HG03139 (cell line): ENCODE data around the gene UBE2G2.

ENCODE experiments used
- ATAC-seq: cut with Tn5 transposase; IDR thresholded peaks from one replicate; pipeline ENCODE4 v1.9.1; 2021; ENCODE audit not compliant: unreplicated experiment

The UBE2G2 gene

DNA sequence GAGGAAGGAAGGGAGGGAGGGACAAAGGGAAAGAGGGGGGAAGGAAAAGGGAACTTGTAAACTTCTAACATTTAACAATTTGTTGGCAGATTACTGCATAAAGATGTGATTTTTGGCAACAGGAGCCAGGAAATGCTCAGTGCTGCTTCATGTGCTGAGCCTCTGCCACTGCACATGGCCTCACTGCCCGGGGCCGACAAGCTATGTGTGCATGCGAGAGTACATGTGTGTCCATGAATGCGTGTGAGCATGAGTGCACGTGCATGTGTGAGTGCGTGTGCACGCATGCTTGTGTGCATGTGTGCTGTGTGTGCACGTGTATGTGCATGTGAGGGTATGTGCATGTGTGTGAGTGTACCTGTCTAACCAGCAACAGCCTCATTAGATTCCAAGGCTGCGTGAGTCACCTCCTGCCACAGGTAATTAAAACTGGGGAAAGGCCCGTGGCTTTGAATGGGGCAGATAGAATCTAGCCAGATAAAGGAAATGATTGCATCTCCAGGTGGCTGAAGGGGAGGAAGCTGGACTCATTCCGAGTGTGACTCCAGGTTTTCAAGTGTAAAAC, 48.9 kb downstream of the UBE2G2 start:
- no peak for ATAC-seq

- ATAC-seq = no peak
Measured at GRCh38 chr21:44751799-44752636, 49.6 kb downstream of the UBE2G2 start.

GRCh38 chr21:44751186-44751798, 50.3 kb downstream of the UBE2G2 start:
- no peak for ATAC-seq

- ATAC-seq = no peak
Measured at GRCh38 chr21:44750675-44751025, 51.0 kb downstream of the UBE2G2 start.

GRCh38 chr21:44749759-44750674, 51.6 kb downstream of the UBE2G2 start:
- no peak for ATAC-seq

DNA sequence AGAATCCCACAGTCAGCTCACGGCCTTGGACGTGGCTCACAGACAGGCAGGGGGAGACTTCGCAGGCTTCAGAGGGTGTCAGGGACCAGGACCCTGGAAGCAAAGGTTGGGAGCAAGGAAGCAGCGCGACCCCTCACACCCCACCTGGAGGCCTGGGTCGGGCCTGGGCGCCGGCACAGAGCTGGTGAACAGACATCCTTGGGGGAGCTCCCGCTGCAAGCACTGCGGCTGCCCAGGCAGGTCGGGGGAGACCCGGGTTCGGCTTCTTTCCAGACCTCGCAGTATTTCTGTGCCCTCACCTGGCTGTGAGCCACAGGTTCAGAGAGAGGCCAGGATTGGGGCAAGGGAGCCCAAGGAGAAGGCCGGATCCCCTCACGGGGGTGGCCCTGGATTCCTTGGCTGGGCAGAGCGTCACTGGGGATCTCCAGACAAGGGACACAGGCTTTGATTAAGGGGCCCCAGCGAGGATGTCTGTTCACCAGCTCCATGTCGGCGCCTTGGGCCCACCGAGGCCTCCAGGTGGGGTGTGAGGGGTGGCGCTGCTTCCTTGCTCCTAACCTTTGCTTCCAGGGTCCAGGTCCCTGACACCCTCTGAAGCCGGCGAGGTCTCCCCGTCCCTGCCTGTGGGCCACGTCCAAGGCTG, 52.4 kb downstream of the UBE2G2 start:
- ATAC-seq = no peak

- no peak for ATAC-seq
Measured at GRCh38 chr21:44748621-44749020, 53.0 kb downstream of the UBE2G2 start.

- ATAC-seq = no peak
Measured at GRCh38 chr21:44742418-44743153, 59.0 kb downstream of the UBE2G2 start.

GRCh38 chr21:44741921-44742320, 59.7 kb downstream of the UBE2G2 start:
- no peak for ATAC-seq

GRCh38 chr21:44740742-44741141, 60.9 kb downstream of the UBE2G2 start:
- ATAC-seq = no peak

DNA sequence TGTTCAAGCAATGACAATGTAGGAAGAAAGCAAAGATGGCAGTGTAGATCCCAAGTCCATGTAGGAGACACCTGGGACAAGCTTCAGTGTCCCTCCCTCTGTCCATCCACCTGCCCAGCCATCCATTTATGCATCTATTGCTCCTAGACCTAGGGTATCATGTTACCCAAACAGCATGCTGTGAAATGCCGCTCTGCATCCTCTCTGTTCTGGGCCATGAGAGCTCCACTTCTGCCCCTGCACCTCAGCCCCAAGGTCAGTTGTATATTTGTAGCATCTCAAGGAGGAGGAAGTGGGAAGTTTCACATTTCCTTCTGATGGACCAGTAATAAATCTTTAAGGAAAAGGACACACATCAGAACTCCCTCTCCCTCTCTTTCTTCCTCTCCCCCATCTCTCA, 62.3 kb downstream of the UBE2G2 start:
- no peak for ATAC-seq

DNA sequence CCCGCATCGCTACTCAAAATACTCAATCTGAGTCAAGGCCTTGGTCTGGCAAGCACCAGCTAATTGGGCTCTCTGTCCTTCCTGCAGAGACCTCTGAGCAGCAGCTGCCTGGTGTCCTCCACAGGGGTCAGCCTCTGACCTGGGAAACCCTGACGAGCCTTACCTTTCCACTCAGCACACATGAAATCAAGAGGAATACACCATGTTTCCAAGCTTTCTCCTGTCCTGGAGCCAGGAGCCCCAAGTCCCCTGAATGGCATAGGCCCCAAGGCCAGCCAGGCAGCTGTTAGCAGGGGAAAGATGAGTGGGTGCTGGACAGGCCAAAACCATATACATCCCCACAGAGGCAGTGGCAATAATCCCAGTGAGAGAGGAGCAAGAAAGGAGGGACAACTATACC, 63.0 kb downstream of the UBE2G2 start:
- no peak for ATAC-seq

DNA sequence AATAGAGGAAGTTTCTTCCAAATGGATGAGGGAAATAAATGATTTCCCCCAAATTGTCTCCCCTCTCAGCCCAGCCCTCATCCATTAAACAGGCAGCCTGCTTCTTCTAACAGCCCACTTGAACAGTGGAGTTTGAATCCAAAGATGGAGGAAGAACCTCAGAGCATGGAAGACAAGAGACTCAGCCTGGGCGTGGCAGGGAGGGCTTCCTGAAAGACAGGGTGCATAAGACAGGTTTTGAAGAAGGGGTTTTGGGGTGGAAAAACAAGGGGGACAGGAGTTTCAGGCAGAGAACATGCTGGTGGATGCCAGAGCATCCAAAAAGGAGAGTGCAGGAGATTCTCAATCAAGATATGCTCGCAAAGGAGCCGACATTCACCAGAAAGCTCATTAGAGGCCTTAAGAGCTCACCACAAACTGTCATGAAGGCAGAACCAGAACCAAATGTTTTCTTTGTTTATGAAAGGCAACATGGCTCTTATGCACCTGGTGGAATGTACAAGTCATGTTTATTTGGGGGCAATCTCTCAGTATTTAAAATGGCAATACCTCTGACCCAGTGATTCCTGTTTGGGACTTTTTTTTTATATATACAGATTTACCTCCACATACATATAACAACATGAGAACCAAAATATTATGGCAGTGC, 63.8 kb downstream of the UBE2G2 start:
- no peak for ATAC-seq

- no peak for ATAC-seq
Measured at GRCh38 chr21:44736291-44737004, 65.2 kb downstream of the UBE2G2 start.

DNA sequence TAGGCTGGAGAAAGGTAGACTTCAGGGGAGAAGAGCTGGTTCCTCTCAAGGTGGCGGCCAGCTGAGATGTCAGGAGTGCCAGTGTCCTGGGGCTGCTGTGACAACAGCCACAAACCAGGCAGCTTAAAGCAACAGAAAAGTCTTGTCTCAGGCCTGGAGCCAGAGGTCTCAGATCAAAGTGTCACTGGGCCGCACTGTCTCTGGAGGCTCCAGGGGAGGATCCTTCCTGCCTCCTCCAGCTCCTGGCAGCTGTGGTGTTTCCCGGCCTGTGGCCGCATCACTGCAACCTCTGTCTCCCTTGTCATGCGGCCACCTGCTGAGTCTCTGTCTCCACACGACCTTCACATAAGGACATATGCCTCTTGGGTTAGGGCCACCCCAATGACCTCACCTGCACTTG, 65.8 kb downstream of the UBE2G2 start:
- no peak for ATAC-seq

GRCh38 chr21:44734841-44735240, 66.8 kb downstream of the UBE2G2 start:
- no peak for ATAC-seq

DNA sequence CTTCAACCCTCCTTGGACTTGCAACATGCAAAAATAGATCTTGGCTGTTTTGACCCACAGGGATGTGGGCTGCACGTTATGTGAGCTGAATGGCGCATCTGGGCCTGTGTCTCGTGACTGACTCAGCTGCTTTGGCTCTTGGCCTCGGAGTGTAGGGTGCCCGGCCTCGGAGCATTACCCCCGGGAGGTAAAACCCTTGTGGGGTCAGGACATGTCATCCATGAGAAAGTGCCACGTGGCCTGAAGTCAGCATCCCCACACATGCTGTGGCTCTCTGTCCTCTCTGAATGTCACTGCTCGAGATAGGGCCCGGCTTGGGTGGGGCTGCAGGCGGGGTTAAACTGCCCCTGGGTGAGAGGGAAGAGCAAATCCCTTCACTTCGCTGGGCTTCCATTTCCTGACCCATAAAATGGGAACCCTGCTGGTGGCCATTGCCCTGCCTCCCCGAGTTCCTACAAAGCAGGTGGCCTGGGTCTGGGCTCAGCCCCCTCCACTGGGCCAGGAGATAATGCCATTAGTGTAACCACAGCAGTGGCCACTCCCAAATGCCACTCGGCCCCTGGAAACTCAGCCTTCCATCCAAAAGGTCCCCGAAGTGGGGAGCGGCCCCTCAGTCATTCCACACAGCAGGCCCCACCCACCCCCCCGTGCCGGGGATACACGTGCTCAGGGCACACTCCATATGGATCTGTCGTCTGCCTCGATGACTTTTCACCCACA, 67.4 kb downstream of the UBE2G2 start:
- no peak for ATAC-seq

DNA sequence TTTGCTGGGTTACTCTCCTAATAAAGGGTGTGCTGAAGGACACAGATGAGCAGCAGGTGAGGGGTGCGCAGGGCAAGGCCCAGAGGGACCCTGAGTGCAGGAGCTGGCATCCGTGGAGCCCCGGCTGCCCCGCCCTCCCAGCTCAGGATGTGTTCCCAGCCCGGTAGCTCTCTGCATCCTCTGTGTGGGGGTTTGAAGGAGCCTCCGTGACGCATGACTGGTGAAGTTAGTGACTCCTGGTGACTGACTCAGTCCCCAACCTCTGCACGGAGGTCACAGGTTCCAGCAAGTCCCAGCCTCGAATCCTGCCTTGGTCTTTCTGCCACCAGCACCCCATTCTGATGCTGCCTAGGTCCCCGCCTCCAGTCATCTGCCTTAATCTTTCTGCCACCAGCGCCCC, 68.7 kb downstream of the UBE2G2 start:
- no peak for ATAC-seq
